Measurements from ENCODE around the gene CA12.

DNA sequence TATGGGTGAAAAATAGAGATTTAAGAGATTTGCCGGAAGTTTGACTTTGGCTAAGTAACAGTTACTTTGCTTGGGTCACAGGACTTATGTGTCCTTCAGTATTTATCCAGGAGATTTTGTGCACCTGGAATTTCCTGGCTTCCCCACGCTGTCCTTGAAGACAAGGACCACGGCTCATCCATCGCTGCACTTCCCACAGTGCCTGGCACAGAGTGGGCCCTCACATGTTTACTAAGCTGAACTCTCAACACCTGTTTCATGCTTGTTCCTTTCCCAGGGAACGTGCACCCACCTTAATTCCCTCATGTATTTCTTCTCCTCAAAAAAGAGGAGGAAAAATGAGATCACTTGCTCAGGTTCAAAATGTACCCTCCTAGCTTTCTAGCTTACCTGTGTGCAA, 32.0 kb downstream of the CA12 start:
- no peak for TF ChIP-seq POLR2A (IDR thresholded peaks at IDR 0.05)
- TF ChIP-seq, protein P1, sequence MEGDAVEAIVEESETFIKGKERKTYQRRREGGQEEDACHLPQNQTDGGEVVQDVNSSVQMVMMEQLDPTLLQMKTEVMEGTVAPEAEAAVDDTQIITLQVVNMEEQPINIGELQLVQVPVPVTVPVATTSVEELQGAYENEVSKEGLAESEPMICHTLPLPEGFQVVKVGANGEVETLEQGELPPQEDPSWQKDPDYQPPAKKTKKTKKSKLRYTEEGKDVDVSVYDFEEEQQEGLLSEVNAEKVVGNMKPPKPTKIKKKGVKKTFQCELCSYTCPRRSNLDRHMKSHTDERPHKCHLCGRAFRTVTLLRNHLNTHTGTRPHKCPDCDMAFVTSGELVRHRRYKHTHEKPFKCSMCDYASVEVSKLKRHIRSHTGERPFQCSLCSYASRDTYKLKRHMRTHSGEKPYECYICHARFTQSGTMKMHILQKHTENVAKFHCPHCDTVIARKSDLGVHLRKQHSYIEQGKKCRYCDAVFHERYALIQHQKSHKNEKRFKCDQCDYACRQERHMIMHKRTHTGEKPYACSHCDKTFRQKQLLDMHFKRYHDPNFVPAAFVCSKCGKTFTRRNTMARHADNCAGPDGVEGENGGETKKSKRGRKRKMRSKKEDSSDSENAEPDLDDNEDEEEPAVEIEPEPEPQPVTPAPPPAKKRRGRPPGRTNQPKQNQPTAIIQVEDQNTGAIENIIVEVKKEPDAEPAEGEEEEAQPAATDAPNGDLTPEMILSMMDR (IDR thresholded peaks at IDR 0.05) = no peak

Data from ovary (tissue), 3 donors.